HG02571 (cell line): ENCODE measurements around the gene CD2AP.
"Not testable (repeated sequence)": the region's sequence is repeated elsewhere in the genome, so short reads cannot be mapped to it uniquely, and the experiment has no call there.

ENCODE experiments used
- ATAC-seq: cut with Tn5 transposase; IDR thresholded peaks from one replicate; pipeline ENCODE4 v1.9.1; 2021; ENCODE audit warnings: mild to moderate bottlenecking, moderate library complexity; ENCODE audit not compliant: unreplicated experiment

Gene CD2AP

GRCh38 chr6:47457370-47457769 lies 20.2 kb upstream of the CD2AP start:
- ATAC-seq: no peak

- no peak for ATAC-seq
Measured at GRCh38 chr6:47464052-47464451, 13.5 kb upstream of the CD2AP start.

GRCh38 chr6:47465117-47465516 lies 12.5 kb upstream of the CD2AP start:
- ATAC-seq: no peak

- ATAC-seq: no peak
Measured at GRCh38 chr6:47471911-47472310, 5.7 kb upstream of the CD2AP start.

- no peak for ATAC-seq
Measured at GRCh38 chr6:47473791-47474346, 3.7 kb upstream of the CD2AP start.

GRCh38 chr6:47475319-47475816 lies 2.2 kb upstream of the CD2AP start:
- ATAC-seq: no peak

- no peak for ATAC-seq
Measured at GRCh38 chr6:47476781-47477496, 650 bp upstream of the CD2AP start.

GRCh38 chr6:47478233-47479139 lies 897 bp downstream of the CD2AP start:
- peak; percentile 32 for ATAC-seq

GRCh38 chr6:47479140-47479508 lies 1.5 kb downstream of the CD2AP start:
- ATAC-seq: no peak

- ATAC-seq: no peak
Measured at GRCh38 chr6:47479874-47480273, 2.3 kb downstream of the CD2AP start.

GRCh38 chr6:47481213-47481612 lies 3.6 kb downstream of the CD2AP start:
- not testable (repeated sequence) for ATAC-seq

- ATAC-seq: no peak
Measured at GRCh38 chr6:47481806-47482205, 4.2 kb downstream of the CD2AP start.

- ATAC-seq: no peak
Measured at GRCh38 chr6:47483516-47483852, 5.9 kb downstream of the CD2AP start.

GRCh38 chr6:47483853-47484546 lies 6.4 kb downstream of the CD2AP start:
- ATAC-seq: no peak

GRCh38 chr6:47484616-47485015 lies 7.0 kb downstream of the CD2AP start:
- no peak for ATAC-seq

GRCh38 chr6:47485083-47485482 lies 7.5 kb downstream of the CD2AP start:
- no peak for ATAC-seq

- ATAC-seq: no peak
Measured at GRCh38 chr6:47485491-47486135, 8.0 kb downstream of the CD2AP start.

- ATAC-seq: no peak
Measured at GRCh38 chr6:47489995-47490394, 12.4 kb downstream of the CD2AP start.

GRCh38 chr6:47490676-47491075 lies 13.1 kb downstream of the CD2AP start:
- no peak for ATAC-seq

GRCh38 chr6:47492355-47492754 lies 14.8 kb downstream of the CD2AP start:
- no peak for ATAC-seq

GRCh38 chr6:47495207-47495606 lies 17.6 kb downstream of the CD2AP start:
- no peak for ATAC-seq
